Measurements from ENCODE around the gene MTMR2.

DNA sequence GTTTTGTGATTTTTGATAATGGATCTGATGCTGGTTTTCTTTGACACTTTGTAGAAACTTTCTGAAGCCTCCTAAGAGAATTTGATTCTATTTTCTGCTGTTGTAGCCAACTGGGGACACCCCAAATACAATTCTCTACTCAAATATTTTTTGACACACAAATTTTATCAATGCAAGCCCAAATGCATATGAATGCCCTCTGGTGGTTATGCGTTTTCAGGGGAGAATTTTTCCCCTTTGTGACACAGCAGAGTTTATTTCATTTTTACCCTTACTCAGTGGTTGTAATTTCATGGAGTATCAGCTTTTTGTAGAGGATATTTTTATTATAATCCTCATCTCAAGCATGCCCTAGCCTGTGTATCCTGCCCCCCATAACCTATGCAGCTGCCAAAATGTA, 44.7 kb upstream of the MTMR2 start:
- no peak for TF ChIP-seq EZH2 (IDR thresholded peaks at IDR 0.05; ENCODE audit: borderline replicate concordance, insufficient read depth, low read depth, low read length, poor library complexity, severe bottlenecking)
- TF ChIP-seq, protein P1, sequence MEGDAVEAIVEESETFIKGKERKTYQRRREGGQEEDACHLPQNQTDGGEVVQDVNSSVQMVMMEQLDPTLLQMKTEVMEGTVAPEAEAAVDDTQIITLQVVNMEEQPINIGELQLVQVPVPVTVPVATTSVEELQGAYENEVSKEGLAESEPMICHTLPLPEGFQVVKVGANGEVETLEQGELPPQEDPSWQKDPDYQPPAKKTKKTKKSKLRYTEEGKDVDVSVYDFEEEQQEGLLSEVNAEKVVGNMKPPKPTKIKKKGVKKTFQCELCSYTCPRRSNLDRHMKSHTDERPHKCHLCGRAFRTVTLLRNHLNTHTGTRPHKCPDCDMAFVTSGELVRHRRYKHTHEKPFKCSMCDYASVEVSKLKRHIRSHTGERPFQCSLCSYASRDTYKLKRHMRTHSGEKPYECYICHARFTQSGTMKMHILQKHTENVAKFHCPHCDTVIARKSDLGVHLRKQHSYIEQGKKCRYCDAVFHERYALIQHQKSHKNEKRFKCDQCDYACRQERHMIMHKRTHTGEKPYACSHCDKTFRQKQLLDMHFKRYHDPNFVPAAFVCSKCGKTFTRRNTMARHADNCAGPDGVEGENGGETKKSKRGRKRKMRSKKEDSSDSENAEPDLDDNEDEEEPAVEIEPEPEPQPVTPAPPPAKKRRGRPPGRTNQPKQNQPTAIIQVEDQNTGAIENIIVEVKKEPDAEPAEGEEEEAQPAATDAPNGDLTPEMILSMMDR (IDR thresholded peaks at IDR 0.05): no peak

Measured in B cell (primary cell).